HK-2 (cell line): ENCODE results near the gene PXDC1.

Experiments used
- DNase-seq: peaks from one replicate; pipeline ENCODE4 v3.0.0-alpha.2; 2018; ENCODE audit not compliant: unreplicated experiment

Gene PXDC1, protein sequence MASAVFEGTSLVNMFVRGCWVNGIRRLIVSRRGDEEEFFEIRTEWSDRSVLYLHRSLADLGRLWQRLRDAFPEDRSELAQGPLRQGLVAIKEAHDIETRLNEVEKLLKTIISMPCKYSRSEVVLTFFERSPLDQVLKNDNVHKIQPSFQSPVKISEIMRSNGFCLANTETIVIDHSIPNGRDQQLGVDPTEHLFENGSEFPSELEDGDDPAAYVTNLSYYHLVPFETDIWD

GRCh38 chr6:3751077-3751729 is at the start of gene PXDC1:
Gene PXDC1 (minus strand): TSS chr6:3751713. CDS start chr6:3751531, 182 bp downstream.
- peak; percentile 28 for DNase-seq

DNA sequence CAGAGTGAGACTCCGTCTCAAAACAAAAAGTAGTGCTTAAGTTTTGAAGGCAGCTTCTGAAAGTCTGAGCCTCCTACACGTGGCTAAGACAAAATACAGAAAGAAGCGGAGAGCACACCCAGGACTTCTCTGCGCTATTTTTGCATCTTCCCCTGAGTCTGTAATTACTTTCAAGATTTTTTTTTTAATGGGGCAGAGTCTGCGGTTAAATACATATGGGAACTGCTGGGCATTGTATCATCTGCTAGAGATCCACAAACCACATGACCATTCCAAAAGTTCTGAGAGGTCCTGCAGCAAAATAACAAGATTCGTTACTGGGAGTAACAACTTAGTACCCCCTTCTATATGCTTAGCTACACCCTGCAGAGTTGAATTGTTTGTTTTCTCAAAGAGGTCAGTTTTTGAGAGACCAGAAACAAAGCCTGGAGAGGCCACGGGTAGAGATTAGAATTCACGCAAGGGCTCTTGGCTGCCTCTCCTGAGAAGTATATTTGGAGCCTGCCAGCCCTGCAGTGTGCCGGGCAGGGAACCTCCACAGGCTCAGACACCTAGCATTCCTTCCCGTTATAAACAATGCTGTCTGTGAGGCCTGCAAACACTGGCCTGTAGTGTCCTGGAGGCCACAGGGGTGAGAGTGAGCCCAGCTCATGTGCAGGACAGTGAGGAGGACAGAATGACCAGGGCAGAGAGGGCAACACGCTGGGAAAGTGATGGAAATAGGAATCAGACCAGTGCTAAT is 49.5 kb upstream of the PXDC1 start:
- DNase-seq, result no peak

- DNase-seq, result no peak
Observed at GRCh38 chr6:3799719-3800118, 48.2 kb upstream of the PXDC1 start.

DNA sequence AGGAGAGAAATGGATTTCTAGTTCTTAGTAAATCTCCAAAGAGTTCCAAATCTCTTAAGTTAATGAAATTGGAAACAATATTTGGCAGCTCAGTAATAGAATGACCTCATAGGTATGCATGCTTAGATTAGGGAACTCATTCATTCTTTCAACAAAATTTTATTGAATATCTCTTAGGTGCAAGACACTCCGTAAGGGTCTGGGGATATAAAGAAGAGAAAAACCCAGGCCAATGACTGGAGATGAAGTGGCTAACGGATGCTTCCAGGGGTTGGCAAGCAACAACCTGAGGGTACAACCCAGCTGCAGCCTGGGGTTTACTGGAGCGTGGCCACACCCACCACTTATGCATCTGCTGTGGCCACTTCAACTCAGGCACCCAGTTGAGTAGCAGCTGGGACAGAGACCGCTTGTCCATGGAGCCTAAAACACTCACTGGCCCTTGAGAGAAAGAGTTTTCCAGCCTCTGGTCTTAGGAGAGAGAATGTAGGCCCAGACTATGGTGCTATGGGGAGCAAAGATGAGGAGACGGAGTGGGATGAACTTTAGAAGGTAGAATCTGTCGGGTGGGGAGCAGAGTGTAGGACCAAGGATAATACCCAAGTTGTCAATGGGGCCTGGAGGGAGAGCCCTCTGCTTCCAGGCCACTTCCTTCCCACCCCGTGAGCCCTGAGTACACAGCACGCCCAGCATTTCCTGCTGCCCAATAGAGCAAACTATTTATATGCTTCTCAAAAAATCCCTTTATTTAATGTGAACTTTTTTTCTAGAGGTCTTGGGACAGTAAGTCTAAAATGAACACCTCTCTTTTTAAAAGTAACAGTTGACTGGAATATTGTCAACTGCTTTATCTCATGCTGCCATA is 46.8 kb upstream of the PXDC1 start:
- DNase-seq, result peak; percentile 64

DNA sequence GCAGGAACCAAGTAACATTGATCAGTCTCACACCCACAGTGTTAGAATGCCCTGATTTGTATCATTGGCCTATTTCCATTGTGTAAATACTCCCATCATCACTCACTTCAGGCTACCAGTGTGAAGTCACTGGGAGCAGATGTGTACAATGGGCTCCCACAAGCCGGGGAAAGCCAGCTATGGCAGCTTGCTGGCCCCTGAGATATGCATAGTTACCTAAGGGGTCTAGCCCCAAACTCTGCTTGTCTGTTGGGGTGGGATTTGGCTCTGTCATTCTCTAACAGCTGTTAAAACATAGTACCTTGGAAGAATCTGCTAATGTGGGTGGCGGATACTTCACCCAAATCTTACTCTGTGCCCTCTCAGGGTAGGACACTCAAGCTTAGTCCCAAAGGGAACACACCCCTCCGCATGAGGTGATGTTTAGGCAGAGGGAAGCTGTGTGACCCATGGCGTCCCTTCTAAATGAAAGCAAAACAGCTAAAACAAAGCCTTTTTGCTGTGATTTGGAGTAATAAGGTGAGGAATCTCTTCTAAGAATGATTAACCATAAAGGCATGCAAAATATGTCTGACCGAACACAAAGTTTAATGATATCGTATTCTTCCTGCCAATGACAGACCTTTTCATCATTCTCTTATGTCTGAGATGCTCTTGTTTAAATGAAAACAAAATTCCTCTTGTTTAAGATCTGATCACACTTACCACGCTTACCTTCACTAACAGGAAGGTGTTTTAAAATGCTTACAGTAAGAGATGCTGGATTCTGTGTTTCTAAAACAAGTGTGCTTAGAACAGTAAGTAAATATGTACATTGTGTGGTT is 45.9 kb upstream of the PXDC1 start:
- DNase-seq, result peak; percentile 52

DNA sequence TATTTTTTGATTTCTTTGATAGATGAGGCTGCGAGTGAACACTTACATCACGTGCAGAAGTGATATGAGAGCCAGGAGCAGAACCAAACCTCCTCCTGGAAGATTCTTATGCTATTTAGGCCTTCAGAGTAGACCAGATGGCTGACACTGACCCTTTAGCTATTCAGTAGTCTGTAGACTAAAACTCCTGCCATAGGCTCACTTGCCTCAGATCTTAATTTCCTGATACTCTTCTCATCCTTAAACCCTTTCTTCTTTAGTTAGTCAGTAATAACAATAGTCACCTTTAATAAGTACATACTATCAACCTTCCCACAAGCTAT is 45.2 kb upstream of the PXDC1 start:
- DNase-seq, result no peak

GRCh38 chr6:3795836-3796718 is 44.6 kb upstream of the PXDC1 start:
- no peak for DNase-seq

- no peak for DNase-seq
Observed at GRCh38 chr6:3794092-3794491, 42.6 kb upstream of the PXDC1 start.

DNA sequence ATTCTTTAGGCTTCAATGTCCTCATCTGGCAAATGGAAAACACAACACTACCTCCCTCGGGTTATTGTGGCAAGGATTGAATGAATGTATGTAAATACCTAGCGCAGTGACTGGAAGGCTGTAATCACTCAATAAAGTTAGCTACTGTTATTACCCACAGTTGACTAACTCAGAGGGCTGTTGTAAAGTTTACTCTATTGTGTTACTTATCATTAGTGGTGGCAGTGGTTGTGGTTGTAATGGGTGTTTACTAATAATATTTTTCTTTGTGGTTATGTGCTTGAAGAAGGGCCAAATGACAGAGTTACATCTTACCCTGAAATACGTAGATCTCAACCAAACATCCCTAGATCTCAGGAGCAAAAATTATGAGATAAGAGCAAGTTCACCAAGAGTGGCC is 42.0 kb upstream of the PXDC1 start:
- DNase-seq, result no peak

DNA sequence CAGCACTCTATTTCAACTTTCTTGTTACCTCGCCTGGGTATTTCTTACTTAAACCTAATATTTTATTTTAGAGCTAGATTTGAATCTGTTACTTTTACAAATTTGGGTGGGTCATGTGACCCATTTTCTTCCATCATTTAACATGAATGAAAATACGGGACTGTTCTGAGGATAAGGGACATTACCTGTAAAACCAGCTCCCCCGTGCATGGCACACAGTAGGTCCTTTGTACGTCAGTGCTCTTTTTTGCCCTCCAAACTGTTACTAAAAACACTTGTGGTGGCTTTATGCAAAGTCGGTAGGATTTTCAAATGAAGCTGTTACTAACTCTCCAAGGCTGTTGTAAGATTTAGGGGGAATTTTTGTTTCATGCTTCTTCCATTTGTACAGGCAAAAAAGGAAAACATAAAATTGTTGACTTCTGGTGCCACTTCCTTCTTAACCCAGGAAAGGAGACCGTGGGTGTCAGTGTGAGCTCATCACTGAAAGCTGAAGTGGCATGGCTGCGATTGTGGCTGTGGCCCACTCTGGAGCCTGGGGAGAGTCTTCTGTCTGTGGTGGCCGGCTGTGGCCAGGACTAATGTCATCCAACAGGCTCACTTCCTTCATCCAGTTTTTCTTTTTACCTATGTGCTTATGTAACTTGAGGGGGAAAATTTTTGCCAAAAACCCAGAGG is 40.2 kb upstream of the PXDC1 start:
- DNase-seq, result no peak

- DNase-seq, result no peak
Observed at GRCh38 chr6:3789896-3790558, 38.5 kb upstream of the PXDC1 start.

DNA sequence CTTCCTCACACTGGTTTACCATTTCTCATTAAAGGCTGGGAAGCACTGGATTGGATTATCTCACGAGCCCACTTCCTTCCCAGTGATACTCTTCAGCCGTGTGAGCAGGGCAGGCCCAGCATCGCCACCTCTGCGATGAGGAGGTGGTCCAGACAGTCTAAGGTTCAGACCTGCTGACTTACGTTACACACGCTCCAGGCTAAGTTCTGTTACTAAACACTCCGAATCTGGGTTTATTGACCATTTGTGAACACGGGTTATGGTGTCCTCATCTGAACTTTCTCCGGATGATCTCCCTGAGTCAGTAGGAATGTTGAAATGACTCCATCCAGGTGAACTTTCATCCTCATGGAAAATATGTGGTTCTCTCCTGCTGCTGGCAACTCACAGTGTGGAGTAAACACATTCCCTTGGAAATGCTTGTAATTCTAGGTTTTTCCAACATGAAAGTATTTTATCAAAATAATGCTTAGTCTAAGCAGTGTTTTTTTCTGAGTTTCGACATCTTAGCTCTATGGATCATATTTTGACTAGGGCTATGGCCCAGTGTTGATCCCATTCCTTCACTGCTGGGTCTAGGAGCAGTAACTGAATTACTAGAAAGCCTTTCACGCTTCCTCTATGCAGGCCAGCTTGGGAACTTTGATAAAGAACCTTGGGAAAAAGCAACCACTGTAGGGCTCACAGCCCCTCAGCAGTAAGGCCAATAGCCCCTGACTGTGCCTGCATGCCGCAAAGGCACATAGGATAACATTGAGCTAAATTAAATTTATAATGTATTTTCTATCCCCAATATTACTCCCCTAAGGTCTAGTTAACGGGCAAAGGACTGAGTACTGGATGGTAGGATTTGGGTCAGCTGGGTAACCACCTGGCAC is 37.7 kb upstream of the PXDC1 start:
- DNase-seq, result no peak

DNA sequence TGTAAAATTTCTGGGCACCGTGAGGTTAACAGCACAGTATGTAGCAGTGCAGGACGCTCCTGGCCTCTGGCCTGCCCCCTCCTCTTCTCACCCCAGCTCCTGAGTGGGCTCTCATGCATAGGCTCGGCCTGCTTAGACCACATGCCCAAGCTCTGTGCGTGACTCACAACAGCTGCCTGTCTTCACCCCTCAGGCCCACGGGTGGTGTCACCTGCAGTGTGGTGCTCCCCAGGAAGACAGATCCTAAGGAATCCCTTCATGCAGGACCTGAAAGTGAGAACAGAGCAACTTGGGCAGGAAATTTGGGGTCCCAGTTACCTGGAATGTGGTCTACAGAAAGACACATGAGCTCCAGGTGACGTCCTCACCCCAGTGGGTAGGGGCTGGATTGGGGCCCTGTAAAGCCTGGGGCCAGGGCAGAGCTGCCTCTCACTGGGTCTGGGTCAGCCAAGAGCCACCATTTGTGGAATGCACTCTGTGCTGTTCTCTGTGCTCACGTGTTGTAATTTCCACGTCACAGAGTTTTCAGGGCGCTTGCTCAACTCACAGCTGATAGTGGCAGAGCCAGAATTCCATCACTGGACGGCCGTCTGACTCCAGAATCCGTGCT is 37.0 kb upstream of the PXDC1 start:
- DNase-seq, result no peak

- no peak for DNase-seq
Observed at GRCh38 chr6:3786141-3786540, 34.6 kb upstream of the PXDC1 start.

DNA sequence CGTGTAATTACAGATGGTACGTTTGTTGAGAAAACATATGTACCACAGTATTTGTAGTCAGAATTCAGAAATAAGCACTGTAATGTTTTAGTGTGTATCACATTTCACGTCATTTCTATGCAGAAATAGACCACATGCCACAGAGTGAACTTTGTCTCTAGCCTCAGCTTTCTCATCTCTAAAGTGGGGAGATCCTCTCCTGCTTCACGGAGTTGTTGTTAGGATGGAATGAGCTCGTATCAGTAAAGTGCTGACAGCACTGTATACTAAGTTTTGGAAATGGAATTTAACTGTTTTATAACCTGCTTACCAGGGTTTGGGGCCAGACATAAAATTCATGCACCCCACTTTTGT is 34.2 kb upstream of the PXDC1 start:
- no peak for DNase-seq

GRCh38 chr6:3784885-3785744 is 33.6 kb upstream of the PXDC1 start:
- no peak for DNase-seq

DNA sequence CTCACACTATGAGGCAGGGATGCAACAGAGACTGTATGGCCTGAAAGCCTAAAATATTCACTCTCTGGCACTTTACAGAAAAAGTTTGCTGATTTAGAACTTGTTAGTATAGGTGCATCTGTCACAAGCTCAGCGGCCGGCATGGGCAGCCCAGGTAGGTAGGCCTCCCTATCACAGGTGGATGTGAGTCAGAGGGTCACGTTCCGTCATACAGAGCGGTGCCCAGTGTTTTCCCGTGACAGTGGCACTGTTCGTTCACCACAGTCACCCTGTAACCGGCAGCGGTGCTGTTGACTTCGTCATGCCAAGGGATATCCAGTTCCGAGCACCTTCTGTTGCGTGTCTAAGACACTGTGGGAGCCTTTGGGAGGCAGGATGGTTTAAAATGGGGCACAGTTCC is 32.9 kb upstream of the PXDC1 start:
- no peak for DNase-seq
